Astrocyte (in vitro differentiated cells and primary cell): ENCODE results near the gene B4GALNT3. TPM values are rescaled to one million over a fixed set of nuclear protein-coding genes. Genes with fewer than 3 reads are reported as not detected.
A peak's percentile ranks its signal among the peaks of the same experiment; 100 is the strongest.

ENCODE experiments used
- DNase-seq: peaks from one replicate; pipeline ENCODE4 v3.0.0-alpha.2; 2010; ENCODE audit warnings: low read depth
- FAIRE-seq: peaks from 2 replicates; lab custom pipeline; 2011; peaks lifted over from hg19 to GRCh38; lab: Jason Lieb, UNC
- H2AFZ ChIP-seq: 2 replicates; pipeline ENCODE4 v1.6.0; 2012; ENCODE audit warnings: low read depth, low read length, inconsistent platforms
- H3K27ac ChIP-seq: 2 replicates; pipeline ENCODE4 v1.5.1; 2011; ENCODE audit warnings: low read depth, low read length, inconsistent platforms
- H3K27me3 ChIP-seq: 2 replicates; pipeline ENCODE4 v1.6.0; 2011; ENCODE audit warnings: low read length, inconsistent platforms; ENCODE audit not compliant: insufficient read depth
- H3K36me3 ChIP-seq: 2 replicates; pipeline ENCODE4 v1.5.1; 2011; ENCODE audit warnings: low read length, inconsistent platforms; ENCODE audit not compliant: insufficient read depth
- H3K4me1 ChIP-seq: 2 replicates; pipeline ENCODE4 v1.5.1; 2011; ENCODE audit warnings: low read length, inconsistent platforms; ENCODE audit not compliant: insufficient read depth
- H3K4me2 ChIP-seq: 2 replicates; pipeline ENCODE4 v1.6.0; 2012; ENCODE audit warnings: low read length, inconsistent platforms
- H3K4me3 ChIP-seq: 2 replicates; pipeline ENCODE4 v1.5.1; 2011; ENCODE audit warnings: low read depth, mild to moderate bottlenecking, low read length, inconsistent platforms; ENCODE audit not compliant: insufficient read depth
- H3K79me2 ChIP-seq: 2 replicates; pipeline ENCODE4 v1.6.0; 2012; ENCODE audit warnings: mild to moderate bottlenecking, low read length, inconsistent platforms; ENCODE audit not compliant: insufficient read depth
- H3K9ac ChIP-seq: 2 replicates; pipeline ENCODE4 v1.6.0; 2012; ENCODE audit warnings: mild to moderate bottlenecking, low read length, inconsistent platforms
- H3K9me3 ChIP-seq: 2 replicates; pipeline ENCODE4 v1.5.1; 2012; ENCODE audit warnings: low read depth, mild to moderate bottlenecking, low read length, inconsistent platforms; ENCODE audit not compliant: insufficient read depth
- H4K20me1 ChIP-seq: 2 replicates; pipeline ENCODE4 v1.6.0; 2012; ENCODE audit warnings: low read length, inconsistent platforms; ENCODE audit not compliant: insufficient read depth
- H3K27ac Mint-ChIP-seq: one replicate; pipeline ENCODE4 v1.8.0; 2021; ENCODE audit warnings: mild to moderate bottlenecking, mixed read lengths; ENCODE audit not compliant: unreplicated experiment
- H3K27me3 Mint-ChIP-seq: one replicate; pipeline ENCODE4 v1.8.0; 2021; ENCODE audit warnings: low read depth, mixed read lengths; ENCODE audit not compliant: unreplicated experiment
- H3K36me3 Mint-ChIP-seq: one replicate; pipeline ENCODE4 v1.8.0; 2021; ENCODE audit warnings: low read depth, mixed read lengths; ENCODE audit not compliant: unreplicated experiment
- H3K4me1 Mint-ChIP-seq: one replicate; pipeline ENCODE4 v1.8.0; 2021; ENCODE audit warnings: low read depth, mixed read lengths; ENCODE audit not compliant: unreplicated experiment
- H3K4me3 Mint-ChIP-seq: one replicate; pipeline ENCODE4 v1.8.0; 2021; ENCODE audit warnings: mild to moderate bottlenecking, moderate library complexity, mixed read lengths; ENCODE audit not compliant: unreplicated experiment
- H3K9me3 Mint-ChIP-seq: one replicate; pipeline ENCODE4 v1.8.0; 2021; ENCODE audit warnings: mild to moderate bottlenecking, mixed read lengths; ENCODE audit not compliant: unreplicated experiment
- EZH2 ChIP-seq: IDR thresholded peaks from 2 replicates; pipeline ENCODE4 v1.6.1; 2012; ENCODE audit warnings: mild to moderate bottlenecking, low read length, inconsistent platforms; ENCODE audit not compliant: insufficient read depth
- total RNA-seq: library from RNA; stranded (reverse); gene quantifications from 2 replicates; pipeline ENCODE4 v1.2.1, GENCODE V29; 2021
- TF ChIP-seq, protein P1 (sequence below): IDR thresholded peaks from 2 replicates; pipeline ENCODE4 v1.5.1; 2011; ENCODE audit warnings: low read depth, mild to moderate bottlenecking, inconsistent platforms, low read length, moderate library complexity; ENCODE audit not compliant: insufficient read depth

Gene B4GALNT3
- total RNA-seq, 1 donor from 2014 or later = 3.6 TPM

- DNase-seq = peak; percentile 58
- H3K4me3 ChIP-seq = no peak overlapping the region
- H3K27ac ChIP-seq = no peak overlapping the region
- no peak overlapping the region for H2AFZ ChIP-seq
- no peaks in the 10 kb centered on the region for H3K9me3 ChIP-seq
- no peak for FAIRE-seq
- Mint-ChIP-seq H3K4me3 (no peak overlapping the region), H3K9me3 (peaks cover 8% of the 10 kb centered on the region), H3K4me1 (peaks cover 22% of the 10 kb centered on the region), H3K27ac (peak overlapping the region; percentile 29), H3K36me3 (no peaks in the 10 kb centered on the region), H3K27me3 (peaks cover 4% of the 10 kb centered on the region)
- no peak overlapping the region for H3K9ac ChIP-seq
- H3K4me2 ChIP-seq = no peak overlapping the region
- H3K4me1 ChIP-seq = peaks cover 25% of the 10 kb centered on the region
- TF ChIP-seq EZH2 = no peak
- H3K27me3 ChIP-seq = no peaks in the 10 kb centered on the region
- no peaks in the 10 kb centered on the region for H3K79me2 ChIP-seq
- H4K20me1 ChIP-seq = no peaks in the 10 kb centered on the region
- no peaks in the 10 kb centered on the region for H3K36me3 ChIP-seq
Measured at GRCh38 chr12:574475-575128, 114.9 kb downstream of the B4GALNT3 start.

GRCh38 chr12:575129-575502, 115.4 kb downstream of the B4GALNT3 start:
- H3K79me2 ChIP-seq = no peaks in the 10 kb centered on the region
- no peaks in the 10 kb centered on the region for H3K36me3 ChIP-seq
- peaks cover 6% of the 10 kb centered on the region for H3K27me3 Mint-ChIP-seq
- H3K36me3 Mint-ChIP-seq = no peaks in the 10 kb centered on the region
- FAIRE-seq (no peak), DNase-seq (no peak)
- peaks cover 22% of the 10 kb centered on the region for H3K4me1 Mint-ChIP-seq
- no peak overlapping the region for H3K4me3 Mint-ChIP-seq
- no peaks in the 10 kb centered on the region for H4K20me1 ChIP-seq
- TF ChIP-seq, protein P1, sequence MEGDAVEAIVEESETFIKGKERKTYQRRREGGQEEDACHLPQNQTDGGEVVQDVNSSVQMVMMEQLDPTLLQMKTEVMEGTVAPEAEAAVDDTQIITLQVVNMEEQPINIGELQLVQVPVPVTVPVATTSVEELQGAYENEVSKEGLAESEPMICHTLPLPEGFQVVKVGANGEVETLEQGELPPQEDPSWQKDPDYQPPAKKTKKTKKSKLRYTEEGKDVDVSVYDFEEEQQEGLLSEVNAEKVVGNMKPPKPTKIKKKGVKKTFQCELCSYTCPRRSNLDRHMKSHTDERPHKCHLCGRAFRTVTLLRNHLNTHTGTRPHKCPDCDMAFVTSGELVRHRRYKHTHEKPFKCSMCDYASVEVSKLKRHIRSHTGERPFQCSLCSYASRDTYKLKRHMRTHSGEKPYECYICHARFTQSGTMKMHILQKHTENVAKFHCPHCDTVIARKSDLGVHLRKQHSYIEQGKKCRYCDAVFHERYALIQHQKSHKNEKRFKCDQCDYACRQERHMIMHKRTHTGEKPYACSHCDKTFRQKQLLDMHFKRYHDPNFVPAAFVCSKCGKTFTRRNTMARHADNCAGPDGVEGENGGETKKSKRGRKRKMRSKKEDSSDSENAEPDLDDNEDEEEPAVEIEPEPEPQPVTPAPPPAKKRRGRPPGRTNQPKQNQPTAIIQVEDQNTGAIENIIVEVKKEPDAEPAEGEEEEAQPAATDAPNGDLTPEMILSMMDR = no peak
- no peak for TF ChIP-seq EZH2
- H3K9ac ChIP-seq = no peak overlapping the region
- peak overlapping the region; percentile 19 for H2AFZ ChIP-seq
- H3K9me3 Mint-ChIP-seq = peaks cover 8% of the 10 kb centered on the region
- H3K4me1 ChIP-seq = peaks cover 22% of the 10 kb centered on the region
- H3K27ac ChIP-seq = no peak overlapping the region
- no peak overlapping the region for H3K4me2 ChIP-seq
- no peak overlapping the region for H3K4me3 ChIP-seq
- H3K9me3 ChIP-seq = no peaks in the 10 kb centered on the region
- H3K27ac Mint-ChIP-seq = peak overlapping the region; percentile 29
- no peaks in the 10 kb centered on the region for H3K27me3 ChIP-seq

DNA sequence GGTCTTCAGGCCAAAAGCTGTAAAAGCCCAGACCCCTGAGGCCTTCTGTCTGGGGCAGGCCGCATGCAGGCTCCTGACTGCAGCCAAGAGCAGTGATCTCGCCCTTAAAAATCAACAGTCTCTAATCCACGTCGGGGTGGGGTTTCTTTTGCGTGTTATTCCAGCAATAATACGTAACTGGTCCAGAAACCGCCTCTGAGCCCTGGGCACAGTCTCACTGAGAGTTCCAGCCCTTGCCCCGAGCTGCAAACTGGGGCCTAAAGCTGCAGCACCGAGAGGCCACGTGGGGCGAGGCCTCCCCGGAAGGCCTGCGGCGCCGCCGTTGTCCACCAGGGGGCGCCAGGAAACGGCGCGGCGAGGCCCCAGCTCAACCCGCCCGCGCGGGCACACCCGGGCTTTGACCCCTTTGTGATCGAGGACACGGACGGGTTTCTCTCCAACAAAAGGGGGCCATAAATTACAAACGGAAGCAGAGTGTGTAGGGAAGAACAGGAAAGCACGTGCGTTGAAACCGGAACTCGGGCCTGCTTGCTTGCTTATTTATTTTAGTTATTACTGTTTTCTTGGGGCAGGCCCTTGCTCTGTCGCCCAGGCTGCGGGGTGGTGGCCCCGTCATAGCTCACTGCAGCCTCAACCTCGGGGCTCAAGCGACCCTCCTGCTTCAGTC, 116.3 kb downstream of the B4GALNT3 start:
- no peak for DNase-seq
- FAIRE-seq = no peak
- no peak overlapping the region for H3K4me3 ChIP-seq
- H3K4me2 ChIP-seq = peak overlapping the region; percentile 33
- H3K36me3 ChIP-seq = no peaks in the 10 kb centered on the region
- Mint-ChIP-seq H3K27ac (no peak overlapping the region), H3K36me3 (no peaks in the 10 kb centered on the region), H3K4me3 (no peak overlapping the region), H3K9me3 (peaks cover 8% of the 10 kb centered on the region), H3K27me3 (peaks cover 11% of the 10 kb centered on the region), H3K4me1 (peaks cover 18% of the 10 kb centered on the region)
- peak overlapping the region; percentile 69 for H2AFZ ChIP-seq
- H3K79me2 ChIP-seq = no peaks in the 10 kb centered on the region
- no peak overlapping the region for H3K9ac ChIP-seq
- H3K27ac ChIP-seq = no peak overlapping the region
- H3K4me1 ChIP-seq = peaks cover 13% of the 10 kb centered on the region
- no peaks in the 10 kb centered on the region for H4K20me1 ChIP-seq
- no peaks in the 10 kb centered on the region for H3K9me3 ChIP-seq
- no peaks in the 10 kb centered on the region for H3K27me3 ChIP-seq
- TF ChIP-seq, protein P1 = peak; percentile 82
- TF ChIP-seq EZH2 = no peak
